HG03159 (cell line): ENCODE data around the gene KIF3B.
"Not testable (repeated sequence)": the region's sequence is repeated elsewhere in the genome, so short reads cannot be mapped to it uniquely, and the experiment has no call there.

Experiments used
- ATAC-seq: cut with Tn5 transposase; IDR thresholded peaks from one replicate; pipeline ENCODE4 v1.9.1; 2021; ENCODE audit warnings: mild to moderate bottlenecking, moderate library complexity; ENCODE audit not compliant: unreplicated experiment

Gene KIF3B

DNA sequence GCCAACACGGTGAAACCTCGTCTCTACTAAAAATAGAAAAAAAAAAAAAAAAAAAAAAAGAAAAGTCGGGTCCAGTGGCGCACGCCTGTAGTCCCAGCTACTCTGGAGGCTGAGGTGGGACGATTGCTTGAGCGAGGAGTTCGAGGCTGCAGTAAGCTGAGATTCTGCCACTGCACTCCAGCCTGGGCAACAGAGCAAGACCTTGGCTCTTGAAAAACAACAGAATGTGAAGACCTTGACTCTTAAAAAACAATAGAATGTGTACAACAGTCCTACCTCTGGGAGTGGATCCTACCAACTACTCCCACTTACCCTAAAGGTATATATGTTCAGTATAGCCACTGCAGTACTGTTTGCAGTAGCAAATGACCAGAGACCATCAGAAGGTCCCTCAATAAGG lies 15.1 kb downstream of the KIF3B start:
- ATAC-seq, result no peak

DNA sequence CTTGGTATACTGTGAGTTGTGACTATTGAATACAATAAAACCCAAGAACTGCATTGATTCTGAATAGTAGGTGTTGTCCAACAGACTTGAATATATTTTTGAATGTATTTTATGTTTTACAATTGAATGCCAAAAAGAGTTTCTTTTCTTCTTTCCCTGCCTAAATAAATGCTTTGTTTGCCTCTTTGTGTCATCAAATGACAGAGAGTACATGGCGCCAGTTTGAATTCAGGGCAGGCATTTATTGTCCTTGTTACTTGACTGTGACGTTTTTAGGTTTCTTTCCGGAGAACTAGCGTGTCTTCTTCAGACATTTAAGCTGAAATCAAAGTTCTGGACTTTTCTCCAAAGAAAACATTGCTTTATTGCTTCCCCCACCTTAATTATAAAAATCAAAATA lies 16.6 kb downstream of the KIF3B start:
- no peak for ATAC-seq

DNA sequence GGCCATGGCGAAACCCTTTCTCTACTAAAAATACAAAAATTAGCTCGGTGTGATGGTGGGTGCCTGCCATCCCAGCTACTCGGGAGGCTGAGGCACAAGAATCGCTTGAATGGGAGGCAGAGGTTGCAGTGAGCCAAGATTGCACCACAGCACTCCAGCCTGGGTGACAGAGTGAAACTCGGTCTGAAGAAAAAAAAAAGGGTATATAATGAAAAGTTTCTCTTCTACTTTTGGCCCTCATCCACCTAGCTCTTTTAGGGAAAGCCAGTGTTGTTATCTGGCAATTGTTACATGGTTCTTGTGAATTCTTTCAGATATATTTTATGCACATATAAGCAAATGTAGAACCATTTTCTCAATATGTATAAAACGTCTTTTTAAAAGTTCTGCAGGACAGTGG lies 19.0 kb downstream of the KIF3B start:
- ATAC-seq, result no peak

DNA sequence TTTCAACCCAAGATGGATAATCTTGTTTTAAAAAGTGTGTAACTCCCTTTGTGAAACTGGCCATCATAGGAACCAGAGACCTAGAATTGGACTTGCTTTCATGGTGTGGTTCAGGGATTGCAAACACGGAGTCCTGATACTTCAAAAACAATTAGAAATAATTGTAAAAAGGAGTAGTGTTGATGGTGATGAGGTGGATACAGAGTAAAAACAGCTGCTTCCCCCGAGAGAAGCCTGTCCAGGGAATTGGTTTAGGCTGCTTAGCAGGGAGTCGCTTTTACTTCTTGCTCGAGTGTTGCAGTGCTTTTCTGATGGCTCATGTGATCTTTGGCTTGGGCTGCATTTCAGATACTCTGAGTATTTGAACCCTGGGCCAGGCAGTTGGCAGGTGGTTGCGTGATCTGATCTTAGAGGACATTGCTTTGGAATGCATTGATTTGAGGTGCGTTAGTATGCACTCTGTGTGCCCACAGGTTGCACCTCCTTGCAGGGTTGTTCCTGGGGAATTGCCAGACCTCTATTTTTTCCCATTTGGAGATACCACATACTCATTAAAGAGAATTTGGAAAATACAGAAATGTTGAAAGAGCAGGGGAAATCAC lies 19.5 kb downstream of the KIF3B start:
- no peak for ATAC-seq

DNA sequence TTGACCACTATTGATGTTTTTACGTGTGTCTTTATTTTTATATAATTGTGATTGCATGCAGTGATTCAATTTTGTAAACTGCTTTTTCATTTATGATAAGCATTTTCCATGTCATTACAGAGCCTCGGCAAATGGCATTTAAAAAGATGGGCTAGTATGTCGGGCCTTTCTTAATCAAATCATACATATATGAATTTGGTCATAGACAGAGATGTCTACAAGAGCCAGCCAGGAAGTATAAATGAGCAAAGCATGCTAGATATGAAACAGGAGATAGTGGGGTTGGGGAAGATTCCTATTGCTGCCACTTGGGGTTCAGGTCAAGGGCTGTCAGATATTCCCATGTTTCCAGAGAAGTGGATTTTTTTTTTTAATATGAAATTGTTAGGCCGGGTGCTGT lies 20.0 kb downstream of the KIF3B start:
- no peak for ATAC-seq

DNA sequence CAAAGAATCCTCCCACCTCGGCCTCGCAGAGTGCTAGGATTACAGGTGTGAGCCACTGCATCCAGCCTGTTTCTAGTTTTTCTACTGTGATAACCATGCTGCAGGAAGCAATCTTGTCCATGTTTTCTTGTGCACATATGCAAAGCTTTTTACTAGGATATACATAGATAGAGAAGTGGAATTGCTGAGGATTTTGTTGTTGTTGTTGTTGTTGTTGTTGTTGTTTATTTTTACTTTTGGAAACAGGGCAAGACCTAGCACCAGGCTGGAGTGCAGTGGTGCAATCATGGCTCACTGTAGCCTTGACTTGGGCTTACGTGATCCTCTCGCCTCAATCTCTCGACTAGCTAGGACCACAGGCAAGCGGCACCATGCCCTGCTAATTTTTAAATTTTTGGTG lies 23.2 kb downstream of the KIF3B start:
- ATAC-seq, result no peak

DNA sequence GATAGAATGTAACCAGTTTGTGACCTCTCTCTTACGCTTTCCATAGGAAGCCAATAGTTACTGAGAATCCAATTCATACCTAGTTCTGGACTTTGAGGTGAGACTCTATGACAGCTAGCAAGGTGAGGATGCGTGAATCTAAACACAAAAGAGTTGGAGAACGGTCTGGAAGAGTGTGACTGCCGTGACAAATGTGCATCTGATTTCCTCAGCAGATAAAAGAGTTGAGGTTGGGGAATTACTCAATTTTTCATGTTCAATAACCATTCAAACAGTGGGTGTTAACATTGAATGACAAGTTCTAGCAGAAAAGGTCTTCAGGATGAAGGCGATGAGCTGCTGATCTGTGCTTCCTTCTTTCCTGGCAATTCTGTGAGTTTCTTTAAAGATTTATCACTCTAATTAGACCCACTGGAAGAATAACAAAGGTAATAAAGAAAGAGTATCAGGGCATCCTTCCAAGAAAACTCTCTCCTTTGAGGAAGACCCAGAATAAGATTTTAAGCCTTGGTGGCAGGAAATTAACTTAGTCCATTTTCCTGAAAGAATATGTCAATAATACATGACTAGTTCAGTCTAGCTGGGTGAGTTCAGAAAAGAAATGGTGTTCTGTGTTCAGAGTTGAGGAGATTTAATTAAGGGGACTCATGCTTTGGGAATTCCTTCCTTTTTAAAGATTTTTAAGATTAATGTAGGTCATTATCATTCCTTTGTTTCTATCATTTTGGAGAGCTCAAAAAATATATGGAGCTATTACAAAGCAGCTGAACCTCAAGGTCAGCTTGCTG lies 24.5 kb downstream of the KIF3B start:
- no peak for ATAC-seq

DNA sequence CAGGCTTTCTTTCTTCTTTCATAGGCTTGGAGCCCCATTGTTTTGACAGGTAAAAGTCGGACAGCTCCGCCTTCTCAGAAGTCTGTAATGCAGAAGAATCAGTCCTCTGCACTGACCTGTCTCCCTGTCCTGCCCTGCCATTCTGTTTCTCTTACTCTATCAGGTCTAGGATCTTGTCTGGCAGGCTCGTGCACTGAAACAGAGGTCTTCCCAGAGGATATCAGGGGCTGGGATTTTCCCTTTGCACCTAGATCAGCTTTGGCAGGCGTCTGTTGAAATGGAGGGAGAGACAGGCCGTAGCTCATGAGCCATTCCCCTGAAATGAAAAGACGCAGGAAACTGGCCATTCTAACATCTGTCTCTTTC lies 25.0 kb downstream of the KIF3B start:
- no peak for ATAC-seq

DNA sequence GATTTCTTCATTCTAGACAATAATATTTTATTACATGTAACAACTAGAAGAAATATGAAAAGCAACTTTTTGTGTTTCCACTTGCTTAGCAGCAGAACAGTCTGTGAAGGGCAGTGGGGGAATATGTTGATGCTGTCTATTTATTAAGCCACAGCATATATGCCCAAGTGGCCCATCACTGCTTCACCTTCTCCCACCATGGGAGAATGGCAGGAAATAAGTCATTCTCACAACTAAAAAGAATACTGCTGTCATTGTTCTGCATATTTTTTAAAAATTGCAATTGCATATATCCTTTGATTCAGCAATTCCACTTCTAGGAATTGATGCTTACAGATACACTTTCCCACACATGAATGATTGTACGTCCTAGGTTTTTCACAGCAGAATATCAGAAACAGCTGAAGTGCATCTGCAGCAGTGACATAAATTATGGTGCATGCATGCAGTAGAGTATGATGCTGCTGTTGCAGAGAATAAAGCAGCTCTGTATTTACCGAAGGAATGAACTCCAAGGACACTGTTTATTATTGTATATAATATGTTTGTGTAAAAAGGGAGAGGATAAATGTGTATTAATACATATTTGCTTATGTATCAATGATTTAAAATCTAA lies 26.8 kb downstream of the KIF3B start:
- ATAC-seq, result no peak

DNA sequence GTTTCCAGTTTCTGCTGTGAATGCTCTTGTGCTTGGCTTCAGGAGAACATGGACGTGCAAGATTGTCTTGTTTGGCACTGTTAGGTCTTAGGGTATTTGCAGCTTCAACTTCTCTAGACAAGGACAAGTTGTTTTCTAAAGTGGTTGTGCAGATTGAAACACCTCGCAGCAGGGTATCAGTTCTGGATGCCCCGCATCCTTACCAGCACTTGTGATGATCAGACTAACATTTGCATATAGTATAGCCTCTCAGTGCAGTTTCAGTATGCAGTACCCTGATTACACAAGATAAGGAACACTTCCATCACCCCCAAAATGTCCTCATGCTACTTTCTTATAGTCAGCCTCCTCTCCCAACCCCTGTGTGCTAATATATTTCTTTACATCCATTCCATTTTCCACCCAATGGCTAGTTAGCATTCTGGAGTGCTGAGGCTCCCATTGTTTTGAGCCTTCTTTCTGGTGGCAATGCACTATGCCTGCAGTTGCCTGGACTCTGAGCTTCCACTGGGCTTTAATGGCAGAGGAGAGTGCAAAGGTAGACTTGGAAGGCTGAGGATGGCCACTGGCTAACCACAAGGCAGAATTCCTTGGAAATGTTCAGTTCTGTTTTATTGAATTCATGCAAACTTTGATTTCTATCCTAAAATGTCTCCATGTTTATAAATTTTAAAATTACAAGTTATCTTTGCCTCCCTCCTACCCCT lies 35.4 kb downstream of the KIF3B start:
- ATAC-seq, result no peak

DNA sequence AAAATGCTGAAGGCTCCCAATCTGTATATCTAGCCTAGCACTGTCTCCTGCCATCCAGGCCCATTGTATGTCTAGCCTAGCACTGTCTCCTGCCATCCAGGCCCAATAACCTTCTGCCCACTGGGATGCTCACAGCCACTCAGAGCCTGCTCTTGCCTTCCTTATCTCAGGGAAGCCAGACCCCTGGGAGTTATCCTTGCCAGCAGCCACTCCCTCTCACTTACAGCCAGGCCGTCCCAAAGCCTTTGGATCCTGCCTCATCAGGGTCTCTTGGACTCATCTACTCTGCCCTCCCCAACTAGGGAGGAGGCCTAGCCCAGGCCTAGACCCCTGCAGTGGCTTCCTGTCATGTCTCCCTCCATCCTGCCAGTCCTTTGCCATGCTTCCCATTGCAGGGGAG lies 37.3 kb downstream of the KIF3B start:
- ATAC-seq, result no peak

DNA sequence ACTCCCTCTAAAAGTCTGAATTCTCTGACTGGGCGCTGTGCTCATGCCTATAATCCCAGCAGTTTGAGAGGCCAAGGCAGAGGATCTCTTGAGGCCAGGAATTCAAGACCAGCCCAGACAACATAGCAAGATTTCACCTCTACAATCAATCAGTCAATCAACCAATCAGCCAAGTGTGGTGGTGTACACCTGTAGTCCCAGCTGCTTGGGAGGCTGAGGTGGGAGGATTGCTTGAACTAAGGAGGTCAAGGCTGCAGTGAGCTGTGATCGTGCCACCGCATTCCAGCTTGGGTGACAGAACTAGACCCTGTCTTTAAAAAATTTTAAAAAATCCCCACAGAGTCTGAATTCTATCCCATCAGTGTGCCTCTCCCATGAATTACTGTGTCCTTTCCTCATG lies 37.9 kb downstream of the KIF3B start:
- ATAC-seq, result no peak

DNA sequence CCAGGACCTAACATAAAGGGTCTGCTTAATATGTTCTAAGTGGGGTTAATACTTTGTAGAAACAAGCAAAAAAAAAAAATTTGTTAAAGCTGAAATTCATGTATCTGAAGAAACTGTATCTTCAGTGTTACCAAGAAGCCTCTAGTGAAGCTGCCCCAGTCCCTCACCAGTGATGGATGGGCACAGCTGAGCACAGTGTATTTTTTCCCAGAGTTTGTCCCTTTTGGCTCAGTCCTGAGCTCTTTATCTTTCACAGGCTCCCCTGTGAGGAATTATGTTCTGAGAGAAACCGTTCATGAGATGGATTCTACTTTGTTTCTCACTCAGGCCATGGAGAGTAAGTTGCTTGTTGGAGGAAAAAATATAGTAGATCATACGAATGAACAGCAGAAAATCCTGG lies 38.4 kb downstream of the KIF3B start:
- ATAC-seq, result no peak

DNA sequence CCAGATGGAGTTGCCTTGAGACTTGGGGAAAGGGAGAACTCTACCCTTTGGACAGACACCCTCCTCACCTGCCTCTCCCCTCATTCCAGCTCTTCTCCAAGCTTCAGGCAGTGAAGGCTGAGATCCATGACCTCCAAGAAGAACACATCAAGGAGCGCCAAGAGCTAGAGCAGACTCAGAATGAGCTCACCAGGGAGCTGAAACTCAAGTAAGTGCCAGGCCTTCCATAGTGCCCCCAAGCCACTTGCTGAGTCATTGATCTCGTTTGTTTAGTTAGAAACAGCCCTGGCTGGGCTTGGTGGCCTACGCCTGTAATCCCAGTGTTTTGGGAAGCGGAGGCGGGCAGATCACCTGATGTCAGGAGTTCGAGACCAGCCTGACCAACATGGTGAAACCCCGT lies 39.2 kb downstream of the KIF3B start:
- no peak for ATAC-seq

DNA sequence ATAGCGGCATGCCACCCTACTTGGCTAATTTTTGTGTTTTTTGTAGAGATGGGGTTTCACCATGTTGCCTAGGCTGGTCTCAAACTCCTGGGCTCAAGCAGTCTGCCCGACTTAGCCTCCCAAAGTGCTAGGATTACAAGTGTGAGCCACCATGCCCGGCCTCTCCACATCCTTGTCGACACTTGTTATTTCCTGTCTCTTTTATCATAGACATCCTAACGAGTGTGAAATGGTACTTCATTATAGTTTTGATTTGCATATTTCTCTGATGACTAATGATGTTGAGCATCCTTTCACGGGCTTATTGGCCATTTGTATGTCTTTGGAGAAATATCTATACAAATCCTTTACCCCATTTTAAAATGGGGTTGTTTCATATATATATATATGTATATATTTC lies 41.6 kb downstream of the KIF3B start:
- no peak for ATAC-seq

DNA sequence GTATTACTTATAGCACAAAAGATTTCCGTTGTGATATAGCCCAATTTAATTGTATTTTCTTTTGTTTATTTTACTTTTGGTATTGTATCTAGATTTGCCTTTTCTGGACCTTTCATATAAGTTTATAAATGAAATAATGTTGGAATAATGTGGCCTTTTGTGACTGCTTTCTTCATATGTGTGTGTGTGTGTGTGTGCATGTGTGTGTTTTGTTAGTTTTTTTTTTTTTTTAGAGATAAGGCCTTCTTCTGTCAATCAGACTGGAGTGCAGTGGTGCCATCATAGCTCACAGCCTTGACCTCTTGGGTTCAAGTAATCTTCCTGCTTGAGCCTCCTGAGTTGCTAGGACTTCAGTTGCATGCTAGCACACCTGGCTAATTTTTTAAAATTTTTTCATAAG lies 42.9 kb downstream of the KIF3B start:
- no peak for ATAC-seq

DNA sequence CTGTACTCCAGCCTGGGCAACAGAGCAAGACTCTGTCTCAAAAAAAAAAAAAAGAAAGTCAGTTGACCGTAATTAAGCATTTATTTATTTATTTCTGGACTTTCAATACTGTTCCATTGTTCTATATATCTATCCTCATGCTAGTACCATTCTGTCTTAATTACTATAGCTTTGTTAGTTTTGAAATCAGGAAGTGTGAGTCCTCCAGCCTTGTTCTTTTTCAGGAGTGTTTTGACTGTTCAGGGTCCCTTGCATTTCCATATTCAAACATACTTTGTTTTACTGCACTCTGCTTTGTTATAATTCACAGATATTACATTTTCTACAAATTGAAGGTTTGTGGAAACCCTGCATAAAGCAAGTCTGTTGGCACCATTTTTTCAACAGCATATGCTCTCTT lies 43.9 kb downstream of the KIF3B start:
- no peak for ATAC-seq

DNA sequence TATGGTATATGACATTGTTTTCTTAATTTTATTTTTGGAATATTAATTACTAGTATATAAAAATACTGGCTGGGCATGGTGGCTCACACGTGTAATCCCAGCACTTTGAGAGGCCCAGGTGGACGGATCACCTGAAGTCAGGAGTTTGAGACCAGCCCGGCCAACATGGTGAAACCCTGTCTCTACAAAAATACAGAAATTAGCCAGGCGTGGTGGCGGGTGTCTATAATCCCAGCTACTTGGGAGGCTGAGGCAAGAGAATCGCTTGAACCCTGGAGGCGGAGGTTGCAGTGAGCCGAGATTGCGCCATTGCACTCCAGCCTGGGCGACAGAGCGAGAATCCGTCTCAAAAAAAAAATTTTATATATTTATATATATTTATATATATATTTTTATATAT lies 44.8 kb downstream of the KIF3B start:
- ATAC-seq, result not testable (repeated sequence)

DNA sequence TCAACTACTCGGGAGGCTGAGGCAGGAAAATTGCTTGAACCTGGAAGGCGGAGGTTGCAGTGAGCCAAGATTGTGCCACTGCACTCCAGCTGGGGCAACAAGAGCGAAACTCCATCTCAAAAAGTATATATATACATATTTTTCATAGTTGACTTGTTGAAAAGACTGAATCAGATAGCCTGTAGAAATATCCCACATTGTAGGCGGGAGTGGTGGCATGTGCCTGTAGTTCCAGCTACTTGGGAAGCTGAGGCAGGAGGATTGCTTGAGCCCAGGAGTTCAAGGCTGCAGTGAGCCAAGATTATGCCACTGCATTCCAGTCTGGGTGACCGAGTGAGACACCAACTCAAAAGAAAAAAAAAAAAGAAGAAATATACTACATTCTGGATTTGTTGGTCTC lies 46.3 kb downstream of the KIF3B start:
- ATAC-seq, result not testable (repeated sequence)

DNA sequence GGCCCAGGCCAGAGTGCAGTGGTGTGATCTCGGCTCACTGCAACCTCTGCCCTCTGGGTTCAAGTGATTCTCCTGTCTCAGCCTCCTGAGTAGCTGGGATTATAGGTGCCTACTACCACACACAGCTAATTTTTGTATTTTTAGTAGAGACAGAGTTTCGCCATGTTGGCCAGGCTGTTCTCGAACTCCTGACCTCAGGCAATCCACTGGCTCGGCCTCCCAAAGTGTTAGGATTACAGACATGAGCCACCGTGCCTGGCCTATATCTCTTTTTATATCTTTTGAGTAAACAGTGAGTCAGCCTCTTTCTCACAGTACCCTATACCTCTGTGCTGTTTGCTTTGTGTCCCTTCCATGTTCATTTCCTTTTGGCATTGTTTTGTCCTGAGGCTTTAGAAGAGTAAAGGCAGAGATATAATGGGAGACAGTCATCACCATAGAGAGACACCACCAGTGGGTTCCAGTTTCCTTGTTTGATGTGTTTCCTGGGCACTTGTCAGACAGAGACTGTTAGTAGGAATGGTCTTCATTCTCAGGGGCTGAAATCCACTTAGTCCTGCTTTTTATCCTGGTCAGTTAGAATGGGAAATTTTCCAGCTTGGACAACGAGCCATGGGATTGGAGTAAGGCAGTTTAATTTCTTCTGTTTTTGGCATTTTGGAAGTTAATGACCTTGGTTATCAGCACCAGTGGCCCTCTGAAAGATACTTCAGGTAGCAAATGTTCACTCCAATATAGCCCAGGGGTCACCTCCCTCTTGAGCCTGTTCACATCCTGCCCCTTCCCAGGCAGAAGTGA lies 48.5 kb downstream of the KIF3B start:
- no peak for ATAC-seq

DNA sequence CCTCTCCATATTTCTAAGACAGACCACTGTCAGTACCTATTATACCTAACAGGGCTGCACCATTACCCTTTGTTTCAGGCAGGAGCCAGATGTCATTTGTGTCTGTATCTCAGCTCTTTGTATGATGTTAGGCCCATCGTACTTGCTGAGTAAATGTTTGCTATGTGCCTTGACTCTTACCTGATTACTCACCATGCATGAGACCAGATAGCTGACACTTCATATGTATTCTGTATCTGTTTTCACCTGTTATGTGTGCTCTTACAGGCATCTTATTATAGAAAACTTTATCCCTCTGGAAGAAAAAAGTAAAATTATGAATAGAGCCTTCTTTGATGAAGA lies 49.0 kb downstream of the KIF3B start:
- no peak for ATAC-seq
